ENCODE data around the gene MGMT. TPM values are rescaled to one million over a fixed set of nuclear protein-coding genes. Genes with fewer than 3 reads are reported as not detected.

The MGMT gene
- total RNA-seq, 1 donor from 2014 or later, result 25.9 TPM

DNA sequence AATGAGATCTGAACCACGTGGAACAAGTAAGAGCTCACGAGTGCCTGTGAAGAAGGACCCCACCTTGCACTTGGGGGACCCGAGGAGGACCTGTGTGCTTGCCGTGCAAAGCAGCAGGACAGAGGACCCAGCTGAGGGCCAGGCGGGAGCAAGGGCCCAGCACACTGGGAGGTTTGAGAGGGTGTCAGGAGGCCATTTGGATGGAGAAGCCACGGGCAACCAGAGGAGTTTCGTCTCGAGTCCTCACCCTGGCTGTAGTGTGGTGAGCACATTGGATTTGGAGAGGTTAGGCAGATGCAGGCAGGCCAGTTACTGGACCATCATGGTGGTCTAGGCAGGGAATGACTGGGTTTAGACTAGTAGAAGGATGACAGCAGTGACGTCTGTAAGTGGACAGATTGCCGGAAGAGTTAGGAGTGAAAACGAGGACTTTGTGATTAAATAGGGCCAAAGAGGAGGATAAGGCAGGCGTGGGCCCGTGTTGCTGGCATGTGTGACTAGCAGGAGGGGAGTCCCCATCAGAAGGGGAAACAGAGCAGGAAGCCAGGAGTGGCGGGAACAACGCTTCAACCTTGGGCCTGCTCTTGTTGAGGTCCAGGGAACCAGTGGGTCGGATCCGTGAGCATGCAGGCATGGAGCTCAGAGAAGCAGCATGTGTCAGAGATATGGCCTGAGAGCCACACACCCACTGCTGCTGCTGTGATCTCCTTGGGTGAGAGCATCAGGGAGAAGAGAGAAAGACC is 208.2 kb downstream of the MGMT start:
- no peak overlapping the region for H3K4me3 Mint-ChIP-seq (ENCODE audit: unreplicated experiment)
- no peaks in the 10 kb centered on the region for H3K36me3 Mint-ChIP-seq (ENCODE audit: low read depth, unreplicated experiment)
- peaks cover 3% of the 10 kb centered on the region for H3K27me3 Mint-ChIP-seq (ENCODE audit: unreplicated experiment)
- TF ChIP-seq, protein P1, sequence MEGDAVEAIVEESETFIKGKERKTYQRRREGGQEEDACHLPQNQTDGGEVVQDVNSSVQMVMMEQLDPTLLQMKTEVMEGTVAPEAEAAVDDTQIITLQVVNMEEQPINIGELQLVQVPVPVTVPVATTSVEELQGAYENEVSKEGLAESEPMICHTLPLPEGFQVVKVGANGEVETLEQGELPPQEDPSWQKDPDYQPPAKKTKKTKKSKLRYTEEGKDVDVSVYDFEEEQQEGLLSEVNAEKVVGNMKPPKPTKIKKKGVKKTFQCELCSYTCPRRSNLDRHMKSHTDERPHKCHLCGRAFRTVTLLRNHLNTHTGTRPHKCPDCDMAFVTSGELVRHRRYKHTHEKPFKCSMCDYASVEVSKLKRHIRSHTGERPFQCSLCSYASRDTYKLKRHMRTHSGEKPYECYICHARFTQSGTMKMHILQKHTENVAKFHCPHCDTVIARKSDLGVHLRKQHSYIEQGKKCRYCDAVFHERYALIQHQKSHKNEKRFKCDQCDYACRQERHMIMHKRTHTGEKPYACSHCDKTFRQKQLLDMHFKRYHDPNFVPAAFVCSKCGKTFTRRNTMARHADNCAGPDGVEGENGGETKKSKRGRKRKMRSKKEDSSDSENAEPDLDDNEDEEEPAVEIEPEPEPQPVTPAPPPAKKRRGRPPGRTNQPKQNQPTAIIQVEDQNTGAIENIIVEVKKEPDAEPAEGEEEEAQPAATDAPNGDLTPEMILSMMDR (IDR thresholded peaks at IDR 0.05; ENCODE audit: unreplicated experiment), result no peak
- no peak for DNase-seq (ENCODE audit: low spot score)
- H3K9me3 Mint-ChIP-seq (ENCODE audit: unreplicated experiment), result no peaks in the 10 kb centered on the region
- H3K27ac Mint-ChIP-seq (ENCODE audit: unreplicated experiment), result no peak overlapping the region
- H3K4me1 Mint-ChIP-seq (ENCODE audit: unreplicated experiment), result peaks cover 2% of the 10 kb centered on the region

DNA sequence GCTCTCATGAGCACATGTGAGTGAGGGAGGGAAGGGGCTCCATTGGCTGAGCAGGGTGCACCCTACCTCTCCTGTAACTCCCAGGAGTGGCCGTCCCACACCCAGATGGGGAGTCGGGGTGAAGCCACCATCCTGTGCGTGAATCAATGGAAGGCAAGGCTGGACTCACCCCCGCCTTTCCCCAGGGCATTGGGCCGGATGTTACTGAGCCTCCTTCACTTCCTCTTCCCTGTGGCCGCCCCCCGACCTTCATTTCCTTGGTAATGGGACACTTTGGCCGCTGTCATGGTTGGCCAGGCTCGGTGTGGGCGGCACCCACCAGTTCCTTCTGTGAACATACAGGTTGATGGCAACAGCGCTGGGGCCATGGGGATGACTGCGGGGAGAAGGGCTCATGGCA is 209.0 kb downstream of the MGMT start:
- no peak for DNase-seq (ENCODE audit: low spot score)
- Mint-ChIP-seq H3K4me1 (ENCODE audit: unreplicated experiment) (peaks cover 2% of the 10 kb centered on the region), H3K9me3 (ENCODE audit: unreplicated experiment) (no peaks in the 10 kb centered on the region), H3K4me3 (ENCODE audit: unreplicated experiment) (no peak overlapping the region), H3K27me3 (ENCODE audit: unreplicated experiment) (peaks cover 5% of the 10 kb centered on the region), H3K27ac (ENCODE audit: unreplicated experiment) (no peak overlapping the region), H3K36me3 (ENCODE audit: low read depth, unreplicated experiment) (no peaks in the 10 kb centered on the region)
- TF ChIP-seq, protein P1 (IDR thresholded peaks at IDR 0.05; ENCODE audit: unreplicated experiment), result no peak

DNA sequence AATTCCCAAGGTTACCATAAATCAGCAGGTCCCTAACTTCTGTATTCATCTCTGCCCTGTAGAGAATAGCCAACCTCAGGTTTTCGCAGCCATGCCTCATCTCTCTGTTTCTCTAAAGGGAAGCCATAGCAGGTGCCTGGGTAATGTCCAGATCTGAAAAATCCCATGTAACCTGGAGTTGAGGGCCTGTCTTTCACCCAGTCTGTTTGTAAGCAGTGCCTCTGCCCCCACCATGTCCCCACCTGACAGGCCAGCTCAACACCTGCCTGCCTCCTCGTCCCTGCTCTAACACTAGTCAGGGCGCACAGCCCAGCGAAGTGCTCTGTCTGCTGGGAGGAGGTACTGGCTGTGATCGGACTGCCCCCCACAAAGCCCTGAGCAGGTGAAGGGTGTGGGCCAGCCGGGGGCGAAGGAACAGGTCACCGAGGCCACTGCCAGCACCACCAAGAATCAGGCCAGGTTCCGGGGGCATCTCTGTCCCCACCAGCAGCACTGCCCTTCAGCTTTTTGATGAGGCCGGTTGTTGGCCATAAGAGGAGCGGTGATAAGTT is 210.4 kb downstream of the MGMT start:
- TF ChIP-seq, protein P1 (IDR thresholded peaks at IDR 0.05; ENCODE audit: unreplicated experiment), result no peak
- Mint-ChIP-seq H3K36me3 (ENCODE audit: low read depth, unreplicated experiment) (no peaks in the 10 kb centered on the region), H3K4me3 (ENCODE audit: unreplicated experiment) (no peak overlapping the region), H3K4me1 (ENCODE audit: unreplicated experiment) (peaks cover 2% of the 10 kb centered on the region), H3K9me3 (ENCODE audit: unreplicated experiment) (no peaks in the 10 kb centered on the region), H3K27ac (ENCODE audit: unreplicated experiment) (no peak overlapping the region), H3K27me3 (ENCODE audit: unreplicated experiment) (peaks cover 7% of the 10 kb centered on the region)
- no peak for DNase-seq (ENCODE audit: low spot score)

DNA sequence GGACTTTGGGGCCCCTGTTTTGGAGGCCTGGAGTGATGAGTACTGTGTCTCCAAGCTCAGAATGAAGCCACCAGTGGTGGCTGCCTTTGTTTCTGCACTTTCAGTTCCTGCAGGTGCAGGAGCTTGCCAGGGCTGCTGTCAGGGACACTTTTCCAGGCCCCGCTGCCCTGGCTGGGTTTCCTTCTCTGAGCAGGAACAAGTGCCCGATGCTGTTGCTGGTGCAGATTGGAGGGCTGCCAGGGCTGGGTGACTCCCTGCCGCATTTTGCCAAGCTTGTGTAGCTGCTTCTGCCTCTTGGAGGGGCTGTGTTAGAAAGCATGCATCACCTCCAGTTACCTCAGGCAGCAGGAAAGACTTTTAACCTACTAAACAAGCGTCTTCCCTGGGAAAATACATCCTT is 211.1 kb downstream of the MGMT start:
- H3K4me3 Mint-ChIP-seq (ENCODE audit: unreplicated experiment), result no peak overlapping the region
- no peak for DNase-seq (ENCODE audit: low spot score)
- TF ChIP-seq, protein P1 (IDR thresholded peaks at IDR 0.05; ENCODE audit: unreplicated experiment), result no peak
- H3K36me3 Mint-ChIP-seq (ENCODE audit: low read depth, unreplicated experiment), result no peaks in the 10 kb centered on the region
- peaks cover 2% of the 10 kb centered on the region for H3K4me1 Mint-ChIP-seq (ENCODE audit: unreplicated experiment)
- peaks cover 6% of the 10 kb centered on the region for H3K27me3 Mint-ChIP-seq (ENCODE audit: unreplicated experiment)
- no peaks in the 10 kb centered on the region for H3K9me3 Mint-ChIP-seq (ENCODE audit: unreplicated experiment)
- H3K27ac Mint-ChIP-seq (ENCODE audit: unreplicated experiment), result no peak overlapping the region

DNA sequence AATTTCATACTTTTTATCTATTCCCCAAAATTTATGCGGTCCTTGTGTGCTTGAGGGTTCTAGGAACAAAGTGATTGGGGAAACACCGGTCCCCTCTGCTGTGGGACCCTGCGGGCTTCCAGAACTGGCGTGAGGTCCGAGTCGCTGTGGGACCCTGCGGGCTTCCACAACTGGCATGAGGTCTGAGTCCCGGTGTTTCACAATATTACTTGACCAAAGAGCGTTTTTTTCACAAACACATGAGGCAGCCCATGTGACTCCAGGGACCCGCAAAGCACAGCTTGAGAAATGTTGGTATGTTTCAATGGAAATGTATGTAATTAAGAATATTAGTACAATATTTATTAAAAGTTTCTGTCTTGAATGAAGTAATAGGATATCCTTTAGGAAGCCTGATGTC is 212.2 kb downstream of the MGMT start:
- no peak overlapping the region for H3K4me3 Mint-ChIP-seq (ENCODE audit: unreplicated experiment)
- H3K9me3 Mint-ChIP-seq (ENCODE audit: unreplicated experiment), result no peaks in the 10 kb centered on the region
- DNase-seq (ENCODE audit: low spot score), result no peak
- peaks cover 5% of the 10 kb centered on the region for H3K27me3 Mint-ChIP-seq (ENCODE audit: unreplicated experiment)
- TF ChIP-seq, protein P1 (IDR thresholded peaks at IDR 0.05; ENCODE audit: unreplicated experiment), result no peak
- no peaks in the 10 kb centered on the region for H3K36me3 Mint-ChIP-seq (ENCODE audit: low read depth, unreplicated experiment)
- no peak overlapping the region for H3K27ac Mint-ChIP-seq (ENCODE audit: unreplicated experiment)
- peaks cover 2% of the 10 kb centered on the region for H3K4me1 Mint-ChIP-seq (ENCODE audit: unreplicated experiment)
